Measurements from ENCODE around the gene MCUB. TPM values are rescaled to one million over a fixed set of nuclear protein-coding genes. Genes with fewer than 3 reads are reported as not detected.

MCUB gene
- total RNA-seq, 1 experiment from 2014 or later: 18.6 TPM

GRCh38 chr4:109559625-109559982 lies 442 bp upstream of the MCUB start:
- Histone ChIP-seq H3K4me3 (replicated peaks in 1 of 2; ENCODE audit: low read depth in 1 of 2, low read length in 2 of 2) (peak overlapping the region; percentile 76 to 86), H3K9me2 (ENCODE audit: insufficient read depth) (no peaks in the 10 kb centered on the region), H3K9me3 (ENCODE audit: control insufficient read depth in 1 of 2, insufficient read depth in 1 of 2, low read depth in 1 of 2, low read length in 2 of 2) (no peaks in the 10 kb centered on the region), H3K79me2 (ENCODE audit: insufficient read depth, low read length) (0 out of 2 replicates have a peak, but pooled peaks cover 5% of the 10 kb centered on the region), H2AFZ (ENCODE audit: low read depth, low read length, poor library complexity, severe bottlenecking) (peak overlapping the region; percentile 82), H3K27ac (ENCODE audit: low read depth, low read length) (peak overlapping the region; percentile 66; the same call in 1 of the 2 replicates), H3K4me2 (ENCODE audit: low read length) (peak overlapping the region; percentile 97), H3K9ac (ENCODE audit: low read length) (peak overlapping the region; percentile 78), H3K36me3 (ENCODE audit: control insufficient read depth in 1 of 2, insufficient read depth in 2 of 2, low read length in 2 of 2) (no peaks in the 10 kb centered on the region), H3K27me3 (ENCODE audit: insufficient read depth, low read length) (no peaks in the 10 kb centered on the region), H3K4me1 (ENCODE audit: control insufficient read depth in 1 of 2, insufficient read depth in 2 of 2, low read length in 2 of 2) (peaks cover 6 to 16% of the 10 kb centered on the region in 2 experiments; a peak in 3 of 4 replicates), H4K20me1 (ENCODE audit: insufficient read depth) (no peaks in the 10 kb centered on the region)
- RAD21 ChIA-PET (ENCODE audit: low non-redundant PET in 1 of 2, low total read pairs in 2 of 2, uncharacterized antibody in 2 of 2, unreplicated experiment in 2 of 2): no interaction called here
- intact Hi-C loops (cut with micrococcal nuclease): no loop called here
- ATAC-seq (peak; percentile 31), DNase-seq (ENCODE audit: low read depth, low spot score) (no peak)
- CTCF ChIA-PET: no interaction called here
- POLR2A ChIA-PET: no interaction called here
- TF ChIP-seq ZFX (IDR thresholded peaks at IDR 0.05): no peak
- TF ChIP-seq SP1 (IDR thresholded peaks at IDR 0.05; ENCODE audit: low read depth): no peak
- TF ChIP-seq SRF (IDR thresholded peaks at IDR 0.05; ENCODE audit: low read depth): no peak
- TF ChIP-seq, protein P1, sequence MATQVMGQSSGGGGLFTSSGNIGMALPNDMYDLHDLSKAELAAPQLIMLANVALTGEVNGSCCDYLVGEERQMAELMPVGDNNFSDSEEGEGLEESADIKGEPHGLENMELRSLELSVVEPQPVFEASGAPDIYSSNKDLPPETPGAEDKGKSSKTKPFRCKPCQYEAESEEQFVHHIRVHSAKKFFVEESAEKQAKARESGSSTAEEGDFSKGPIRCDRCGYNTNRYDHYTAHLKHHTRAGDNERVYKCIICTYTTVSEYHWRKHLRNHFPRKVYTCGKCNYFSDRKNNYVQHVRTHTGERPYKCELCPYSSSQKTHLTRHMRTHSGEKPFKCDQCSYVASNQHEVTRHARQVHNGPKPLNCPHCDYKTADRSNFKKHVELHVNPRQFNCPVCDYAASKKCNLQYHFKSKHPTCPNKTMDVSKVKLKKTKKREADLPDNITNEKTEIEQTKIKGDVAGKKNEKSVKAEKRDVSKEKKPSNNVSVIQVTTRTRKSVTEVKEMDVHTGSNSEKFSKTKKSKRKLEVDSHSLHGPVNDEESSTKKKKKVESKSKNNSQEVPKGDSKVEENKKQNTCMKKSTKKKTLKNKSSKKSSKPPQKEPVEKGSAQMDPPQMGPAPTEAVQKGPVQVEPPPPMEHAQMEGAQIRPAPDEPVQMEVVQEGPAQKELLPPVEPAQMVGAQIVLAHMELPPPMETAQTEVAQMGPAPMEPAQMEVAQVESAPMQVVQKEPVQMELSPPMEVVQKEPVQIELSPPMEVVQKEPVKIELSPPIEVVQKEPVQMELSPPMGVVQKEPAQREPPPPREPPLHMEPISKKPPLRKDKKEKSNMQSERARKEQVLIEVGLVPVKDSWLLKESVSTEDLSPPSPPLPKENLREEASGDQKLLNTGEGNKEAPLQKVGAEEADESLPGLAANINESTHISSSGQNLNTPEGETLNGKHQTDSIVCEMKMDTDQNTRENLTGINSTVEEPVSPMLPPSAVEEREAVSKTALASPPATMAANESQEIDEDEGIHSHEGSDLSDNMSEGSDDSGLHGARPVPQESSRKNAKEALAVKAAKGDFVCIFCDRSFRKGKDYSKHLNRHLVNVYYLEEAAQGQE (IDR thresholded peaks at IDR 0.05; ENCODE audit: low read depth): no peak
- TF ChIP-seq, protein P2, sequence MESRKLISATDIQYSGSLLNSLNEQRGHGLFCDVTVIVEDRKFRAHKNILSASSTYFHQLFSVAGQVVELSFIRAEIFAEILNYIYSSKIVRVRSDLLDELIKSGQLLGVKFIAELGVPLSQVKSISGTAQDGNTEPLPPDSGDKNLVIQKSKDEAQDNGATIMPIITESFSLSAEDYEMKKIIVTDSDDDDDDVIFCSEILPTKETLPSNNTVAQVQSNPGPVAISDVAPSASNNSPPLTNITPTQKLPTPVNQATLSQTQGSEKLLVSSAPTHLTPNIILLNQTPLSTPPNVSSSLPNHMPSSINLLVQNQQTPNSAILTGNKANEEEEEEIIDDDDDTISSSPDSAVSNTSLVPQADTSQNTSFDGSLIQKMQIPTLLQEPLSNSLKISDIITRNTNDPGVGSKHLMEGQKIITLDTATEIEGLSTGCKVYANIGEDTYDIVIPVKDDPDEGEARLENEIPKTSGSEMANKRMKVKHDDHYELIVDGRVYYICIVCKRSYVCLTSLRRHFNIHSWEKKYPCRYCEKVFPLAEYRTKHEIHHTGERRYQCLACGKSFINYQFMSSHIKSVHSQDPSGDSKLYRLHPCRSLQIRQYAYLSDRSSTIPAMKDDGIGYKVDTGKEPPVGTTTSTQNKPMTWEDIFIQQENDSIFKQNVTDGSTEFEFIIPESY (IDR thresholded peaks at IDR 0.05; ENCODE audit: extremely low read depth, insufficient replicate concordance, low read length): no peak
- no peak for TF ChIP-seq CBX3 (IDR thresholded peaks at IDR 0.05; ENCODE audit: low read depth)
- no peak for TF ChIP-seq RAD21 (IDR thresholded peaks at IDR 0.05; ENCODE audit: low read depth)
- no peak for TF ChIP-seq FOSL1 (IDR thresholded peaks at IDR 0.05; ENCODE audit: low read depth)
- no peak for TF ChIP-seq MAX (IDR thresholded peaks at IDR 0.05)
- TF ChIP-seq, protein P3, sequence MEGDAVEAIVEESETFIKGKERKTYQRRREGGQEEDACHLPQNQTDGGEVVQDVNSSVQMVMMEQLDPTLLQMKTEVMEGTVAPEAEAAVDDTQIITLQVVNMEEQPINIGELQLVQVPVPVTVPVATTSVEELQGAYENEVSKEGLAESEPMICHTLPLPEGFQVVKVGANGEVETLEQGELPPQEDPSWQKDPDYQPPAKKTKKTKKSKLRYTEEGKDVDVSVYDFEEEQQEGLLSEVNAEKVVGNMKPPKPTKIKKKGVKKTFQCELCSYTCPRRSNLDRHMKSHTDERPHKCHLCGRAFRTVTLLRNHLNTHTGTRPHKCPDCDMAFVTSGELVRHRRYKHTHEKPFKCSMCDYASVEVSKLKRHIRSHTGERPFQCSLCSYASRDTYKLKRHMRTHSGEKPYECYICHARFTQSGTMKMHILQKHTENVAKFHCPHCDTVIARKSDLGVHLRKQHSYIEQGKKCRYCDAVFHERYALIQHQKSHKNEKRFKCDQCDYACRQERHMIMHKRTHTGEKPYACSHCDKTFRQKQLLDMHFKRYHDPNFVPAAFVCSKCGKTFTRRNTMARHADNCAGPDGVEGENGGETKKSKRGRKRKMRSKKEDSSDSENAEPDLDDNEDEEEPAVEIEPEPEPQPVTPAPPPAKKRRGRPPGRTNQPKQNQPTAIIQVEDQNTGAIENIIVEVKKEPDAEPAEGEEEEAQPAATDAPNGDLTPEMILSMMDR (IDR thresholded peaks at IDR 0.05 in 2 of 3, conservative IDR thresholded peaks at IDR 0.05 in 1 of 3; ENCODE audit: borderline replicate concordance in 1 of 3, insufficient read depth in 1 of 3, low read depth in 2 of 3, low read length in 2 of 3): no peak
- no peak for TF ChIP-seq POLR2A (IDR thresholded peaks at IDR 0.05; ENCODE audit: borderline replicate concordance, extremely low read depth, insufficient read depth, insufficient read length)
- no peak for TF ChIP-seq JUND (IDR thresholded peaks at IDR 0.05)
- TF ChIP-seq ZNF274 (IDR thresholded peaks at IDR 0.05; ENCODE audit: low read depth, low read length): no peak
- no peak for TF ChIP-seq POLR2AphosphoS5 (IDR thresholded peaks at IDR 0.05; ENCODE audit: low read depth, low read length)
- TF ChIP-seq TCF7L2 (IDR thresholded peaks at IDR 0.05; ENCODE audit: borderline replicate concordance, extremely low read depth, insufficient read depth, insufficient read length): no peak
- TF ChIP-seq EZH2 (IDR thresholded peaks at IDR 0.05): no peak
- no peak for TF ChIP-seq YY1 (IDR thresholded peaks at IDR 0.05; ENCODE audit: extremely low read depth, insufficient replicate concordance, low read depth, low read length)
- no peak for TF ChIP-seq ELF1 (IDR thresholded peaks at IDR 0.05; ENCODE audit: borderline replicate concordance, low read depth)
- no peak for TF ChIP-seq EZH2phosphoT487 (IDR thresholded peaks at IDR 0.05; ENCODE audit: borderline replicate concordance)
- TSS peak; percentile 84 for BruUV-seq (replicated peaks)
